Measurements from ENCODE around the gene ASB18.

DNA sequence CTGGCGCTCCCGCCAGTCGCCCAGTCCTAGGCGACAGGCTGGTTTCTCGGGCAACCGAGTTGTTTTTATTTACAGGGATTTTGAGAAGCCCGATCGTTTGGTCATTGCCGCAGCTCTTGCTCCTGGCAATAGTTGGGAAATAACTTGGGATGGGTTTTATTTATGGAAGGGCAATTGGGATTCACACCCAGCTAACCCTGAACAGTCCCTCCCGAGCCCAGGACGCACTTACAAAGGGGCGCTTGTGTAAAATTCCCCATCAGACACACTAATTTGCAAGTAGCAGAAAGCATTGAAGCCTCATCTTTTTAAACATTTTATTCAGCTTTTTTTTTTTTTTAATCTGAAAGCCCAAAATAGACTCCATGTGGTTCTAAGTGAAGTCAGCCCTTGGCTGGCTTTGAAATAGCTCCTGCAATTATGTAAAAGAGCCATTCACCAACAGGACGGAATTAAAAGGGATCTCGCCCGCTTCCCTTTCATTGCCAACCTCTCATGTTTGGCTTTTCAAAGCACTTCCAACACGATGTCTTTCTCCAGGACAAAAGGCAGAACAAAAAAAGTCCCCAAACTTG lies 92.4 kb downstream of the ASB18 start:
- TF ChIP-seq, protein P1, sequence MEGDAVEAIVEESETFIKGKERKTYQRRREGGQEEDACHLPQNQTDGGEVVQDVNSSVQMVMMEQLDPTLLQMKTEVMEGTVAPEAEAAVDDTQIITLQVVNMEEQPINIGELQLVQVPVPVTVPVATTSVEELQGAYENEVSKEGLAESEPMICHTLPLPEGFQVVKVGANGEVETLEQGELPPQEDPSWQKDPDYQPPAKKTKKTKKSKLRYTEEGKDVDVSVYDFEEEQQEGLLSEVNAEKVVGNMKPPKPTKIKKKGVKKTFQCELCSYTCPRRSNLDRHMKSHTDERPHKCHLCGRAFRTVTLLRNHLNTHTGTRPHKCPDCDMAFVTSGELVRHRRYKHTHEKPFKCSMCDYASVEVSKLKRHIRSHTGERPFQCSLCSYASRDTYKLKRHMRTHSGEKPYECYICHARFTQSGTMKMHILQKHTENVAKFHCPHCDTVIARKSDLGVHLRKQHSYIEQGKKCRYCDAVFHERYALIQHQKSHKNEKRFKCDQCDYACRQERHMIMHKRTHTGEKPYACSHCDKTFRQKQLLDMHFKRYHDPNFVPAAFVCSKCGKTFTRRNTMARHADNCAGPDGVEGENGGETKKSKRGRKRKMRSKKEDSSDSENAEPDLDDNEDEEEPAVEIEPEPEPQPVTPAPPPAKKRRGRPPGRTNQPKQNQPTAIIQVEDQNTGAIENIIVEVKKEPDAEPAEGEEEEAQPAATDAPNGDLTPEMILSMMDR (IDR thresholded peaks at IDR 0.05; ENCODE audit: low read length) = no peak
- no peak for TF ChIP-seq EZH2 (optimal IDR thresholded peaks at IDR 0.05; ENCODE audit: low read depth, low read length)
